CD4-positive, alpha-beta memory T cell (primary cell): ENCODE data around the gene PRPF18. TPM values are rescaled to one million over a fixed set of nuclear protein-coding genes. Genes with fewer than 3 reads are reported as not detected.

ENCODE experiments used
- CTCF ChIA-PET: fragments of 350-600 bp; sonication (Branson Sonifier 250); formaldehyde crosslinking; loops from one replicate; lab custom pipeline; 2021; ENCODE audit warnings: inconsistent platforms; ENCODE audit not compliant: partially characterized antibody; lab: Charles Lee
- POLR2A ChIA-PET: fragments of 350-600 bp; sonication (Branson Sonifier 250); formaldehyde crosslinking; loops from one replicate; lab custom pipeline; 2021; ENCODE audit not compliant: partially characterized antibody; lab: Charles Lee
- DNase-seq, 5 donors: peaks; one replicate each; pipeline versions ENCODE4 v3.0.0 to v3.0.0-alpha.2; 2020 to 2022; ENCODE audit warnings: mixed read lengths in 1 of 5
- H3K27ac ChIP-seq: one replicate; pipeline ENCODE4 v1.7.0; 2013; ENCODE audit warnings: low read depth, low read length
- H3K27me3 ChIP-seq: 2 replicates; pipeline ENCODE4 v1.7.0; 2013; ENCODE audit warnings: mild to moderate bottlenecking, low read length, moderate library complexity; ENCODE audit not compliant: insufficient read depth
- H3K36me3 ChIP-seq: 2 replicates; pipeline ENCODE4 v1.7.0; 2013; ENCODE audit warnings: mild to moderate bottlenecking, low read length, moderate library complexity; ENCODE audit not compliant: insufficient read depth
- H3K4me1 ChIP-seq: 2 replicates; pipeline ENCODE4 v1.7.0; 2013; ENCODE audit warnings: mild to moderate bottlenecking, low read length, moderate library complexity; ENCODE audit not compliant: insufficient read depth
- H3K4me3 ChIP-seq, 2 donors: one replicate each; pipeline ENCODE4 v1.7.0; 2013; ENCODE audit warnings: low read length in 2 of 2, mild to moderate bottlenecking in 1 of 2
- H3K9me3 ChIP-seq, 2 donors: one replicate each; pipeline ENCODE4 v1.7.0; 2013; ENCODE audit warnings: low read length in 2 of 2, control low read depth in 1 of 2; ENCODE audit not compliant: control insufficient read depth in 1 of 2
- H3K27ac Mint-ChIP-seq, 7 donors: one replicate each; pipeline ENCODE4 v1.8.0; 2020 to 2021; ENCODE audit warnings: mixed read lengths in 7 of 7, mild to moderate bottlenecking in 6 of 7, inconsistent platforms in 3 of 7, moderate library complexity in 3 of 7
- H3K27me3 Mint-ChIP-seq, 2 donors: one replicate each; pipeline ENCODE4 v1.8.0; 2020 to 2021; ENCODE audit warnings: mixed read lengths in 2 of 2
- H3K36me3 Mint-ChIP-seq, 2 donors: one replicate each; pipeline ENCODE4 v1.8.0; 2020 to 2021; ENCODE audit warnings: mixed read lengths in 2 of 2, inconsistent platforms in 1 of 2, mild to moderate bottlenecking in 1 of 2
- H3K4me1 Mint-ChIP-seq, 4 donors: one replicate each; pipeline ENCODE4 v1.8.0; 2020 to 2021; ENCODE audit warnings: mixed read lengths in 4 of 4, mild to moderate bottlenecking in 1 of 4
- H3K4me3 Mint-ChIP-seq, 8 donors: one replicate each; pipeline ENCODE4 v1.8.0; 2020 to 2021; ENCODE audit warnings: mixed read lengths in 8 of 8, mild to moderate bottlenecking in 7 of 8, moderate library complexity in 6 of 8, inconsistent platforms in 3 of 8
- H3K9me3 Mint-ChIP-seq, 8 donors: one replicate each; pipeline ENCODE4 v1.8.0; 2020 to 2021; ENCODE audit warnings: mixed read lengths in 8 of 8, mild to moderate bottlenecking in 5 of 8, inconsistent platforms in 3 of 8, moderate library complexity in 1 of 8
- intact Hi-C: fragments of 100-400 bp; cut with micrococcal nuclease; formaldehyde crosslinking; loops from one replicate; pipeline ENCODE4 v1.15.1; 2023
- polyA plus RNA-seq, 2 donors: library from polyadenylated mRNA; unstranded; fragments of 300-500 nt; fragmentation: Illumina TruSeq; gene quantifications; one replicate each; pipeline ENCODE4 v1.2.3, GENCODE V29; 2021
- total RNA-seq, 2 experiments: library from RNA; stranded (reverse); gene quantifications; one replicate each; pipeline ENCODE4 v1.2.3, GENCODE V29; 2021

PRPF18 gene
- total and polyA plus RNA-seq, 4 experiments from 2014 or later = 30.3 to 63.7 (median 36.6) TPM

- POLR2A ChIA-PET = no interaction called here
- Histone ChIP-seq H3K4me3 (no peak overlapping the region), H3K9me3 (no peaks in the 10 kb centered on the region), H3K36me3 (peaks cover 21% of the 10 kb centered on the region), H3K27me3 (no peaks in the 10 kb centered on the region), H3K4me1 (no peaks in the 10 kb centered on the region), H3K27ac (no peak overlapping the region)
- intact Hi-C loops = no loop called here
- H3K27ac Mint-ChIP-seq = no peak overlapping the region
- H3K36me3 Mint-ChIP-seq = peaks cover 58 to 61% of the 10 kb centered on the region in 2 donors
- H3K9me3 Mint-ChIP-seq = peaks cover 0 to 2% (median 0%) of the 10 kb centered on the region in 8 donors
- CTCF ChIA-PET = no interaction called here
- H3K4me1 Mint-ChIP-seq = peaks cover 0 to 2% (median 0%) of the 10 kb centered on the region in 4 donors
- DNase-seq = no peak
- no peak overlapping the region for H3K4me3 Mint-ChIP-seq
- no peaks in the 10 kb centered on the region for H3K27me3 Mint-ChIP-seq
These were observed 43.5 kb downstream of the PRPF18 start for GRCh38 chr10:13630231-13630630.

GRCh38 chr10:13631594-13631993, 44.8 kb downstream of the PRPF18 start:
- peaks cover 0 to 2% (median 0%) of the 10 kb centered on the region in 4 donors for H3K4me1 Mint-ChIP-seq
- no peaks in the 10 kb centered on the region for H3K4me1 ChIP-seq
- intact Hi-C loops = no loop called here
- no peaks in the 10 kb centered on the region for H3K27me3 ChIP-seq
- no peak overlapping the region for H3K4me3 ChIP-seq
- H3K9me3 ChIP-seq = no peaks in the 10 kb centered on the region
- DNase-seq = no peak
- CTCF ChIA-PET = no interaction called here
- H3K9me3 Mint-ChIP-seq = peaks cover 0 to 2% (median 0%) of the 10 kb centered on the region in 8 donors
- peaks cover 21% of the 10 kb centered on the region for H3K36me3 ChIP-seq
- no peak overlapping the region for H3K4me3 Mint-ChIP-seq
- no peak overlapping the region for H3K27ac ChIP-seq
- no peak overlapping the region for H3K27ac Mint-ChIP-seq
- POLR2A ChIA-PET = no interaction called here
- H3K36me3 Mint-ChIP-seq = peaks cover 66 to 70% of the 10 kb centered on the region in 2 donors
- H3K27me3 Mint-ChIP-seq = no peaks in the 10 kb centered on the region

DNA sequence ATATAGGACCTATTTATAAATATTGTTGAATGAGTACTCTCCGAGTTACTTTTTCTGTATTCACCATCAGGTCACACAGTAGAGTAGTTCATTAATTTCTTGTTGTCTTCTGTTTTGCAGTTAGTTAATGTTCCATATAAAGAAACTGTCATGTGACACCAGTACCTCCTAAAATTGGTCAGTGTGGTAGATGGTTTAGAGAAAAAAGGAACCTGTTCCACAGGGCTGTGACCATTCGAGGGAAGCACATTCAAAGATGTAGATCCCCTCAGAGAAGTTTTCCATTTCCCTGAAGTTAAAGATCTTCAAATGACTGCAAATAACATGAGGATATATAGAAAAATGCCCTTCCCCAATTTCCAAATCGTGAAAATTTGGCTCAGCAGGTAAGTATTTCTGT, 45.7 kb downstream of the PRPF18 start:
- Histone ChIP-seq H3K4me3 (no peak overlapping the region), H3K9me3 (no peaks in the 10 kb centered on the region), H3K27me3 (no peaks in the 10 kb centered on the region), H3K36me3 (peaks cover 21% of the 10 kb centered on the region), H3K4me1 (no peaks in the 10 kb centered on the region), H3K27ac (no peak overlapping the region)
- no peak overlapping the region for H3K4me3 Mint-ChIP-seq
- peaks cover 72 to 76% of the 10 kb centered on the region in 2 donors for H3K36me3 Mint-ChIP-seq
- ChIA-PET POLR2A (no interaction called here), CTCF (no interaction called here)
- H3K27ac Mint-ChIP-seq = no peak overlapping the region
- intact Hi-C loops = no loop called here
- DNase-seq = no peak
- no peaks in the 10 kb centered on the region for H3K27me3 Mint-ChIP-seq
- H3K9me3 Mint-ChIP-seq = peaks cover 0 to 2% (median 0%) of the 10 kb centered on the region in 8 donors
- H3K4me1 Mint-ChIP-seq = peaks cover 0 to 2% (median 0%) of the 10 kb centered on the region in 4 donors

DNA sequence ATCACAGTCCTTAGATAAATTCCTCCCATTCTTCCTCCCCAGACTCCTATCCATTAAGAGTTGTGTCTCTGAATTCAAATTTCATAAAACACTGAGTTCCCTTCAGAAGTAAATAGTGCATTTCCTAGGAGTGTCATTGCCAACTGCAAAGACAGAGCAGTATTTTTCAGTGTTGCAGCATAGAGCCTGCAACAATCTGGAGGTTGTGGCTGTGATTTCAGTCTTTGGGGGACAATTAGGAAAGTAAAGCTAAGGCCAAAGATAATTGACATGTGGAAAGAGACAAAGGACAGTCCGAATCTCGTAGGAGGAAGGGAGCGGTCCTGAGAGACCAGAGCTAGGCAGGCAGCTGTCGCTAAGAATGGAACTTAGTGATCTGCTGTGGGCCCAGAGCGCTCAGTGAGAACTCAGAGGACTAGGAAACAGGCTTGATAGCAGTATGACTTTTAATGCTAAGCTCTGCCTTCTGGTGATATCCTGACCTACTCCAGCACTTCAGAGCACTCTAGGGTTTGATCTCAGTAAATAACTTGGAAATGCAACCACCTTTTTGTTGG, 46.2 kb downstream of the PRPF18 start:
- Mint-ChIP-seq H3K36me3 (peaks cover 77 to 81% of the 10 kb centered on the region in 2 donors), H3K4me1 (peaks cover 0 to 2% (median 0%) of the 10 kb centered on the region in 4 donors), H3K4me3 (no peak overlapping the region), H3K9me3 (peaks cover 0 to 2% (median 0%) of the 10 kb centered on the region in 8 donors), H3K27me3 (no peaks in the 10 kb centered on the region), H3K27ac (no peak overlapping the region)
- ChIA-PET CTCF (no interaction called here), POLR2A (no interaction called here)
- Histone ChIP-seq H3K4me1 (no peaks in the 10 kb centered on the region), H3K4me3 (no peak overlapping the region), H3K9me3 (no peaks in the 10 kb centered on the region), H3K27me3 (no peaks in the 10 kb centered on the region), H3K36me3 (peaks cover 21% of the 10 kb centered on the region), H3K27ac (no peak overlapping the region)
- no peak for DNase-seq
- intact Hi-C loops = no loop called here

GRCh38 chr10:13633689-13634088, 46.9 kb downstream of the PRPF18 start:
- Histone ChIP-seq H3K27me3 (no peaks in the 10 kb centered on the region), H3K27ac (no peak overlapping the region), H3K4me3 (no peak overlapping the region), H3K9me3 (no peaks in the 10 kb centered on the region), H3K36me3 (peaks cover 25% of the 10 kb centered on the region), H3K4me1 (no peaks in the 10 kb centered on the region)
- Mint-ChIP-seq H3K4me3 (no peak overlapping the region), H3K36me3 (peaks cover 81 to 85% of the 10 kb centered on the region in 2 donors), H3K4me1 (peaks cover 0 to 2% (median 0%) of the 10 kb centered on the region in 4 donors), H3K27ac (no peak overlapping the region), H3K9me3 (peaks cover 0 to 2% (median 0%) of the 10 kb centered on the region in 8 donors), H3K27me3 (no peaks in the 10 kb centered on the region)
- intact Hi-C loops = no loop called here
- no peak for DNase-seq
- POLR2A ChIA-PET = no interaction called here
- CTCF ChIA-PET = no interaction called here

DNA sequence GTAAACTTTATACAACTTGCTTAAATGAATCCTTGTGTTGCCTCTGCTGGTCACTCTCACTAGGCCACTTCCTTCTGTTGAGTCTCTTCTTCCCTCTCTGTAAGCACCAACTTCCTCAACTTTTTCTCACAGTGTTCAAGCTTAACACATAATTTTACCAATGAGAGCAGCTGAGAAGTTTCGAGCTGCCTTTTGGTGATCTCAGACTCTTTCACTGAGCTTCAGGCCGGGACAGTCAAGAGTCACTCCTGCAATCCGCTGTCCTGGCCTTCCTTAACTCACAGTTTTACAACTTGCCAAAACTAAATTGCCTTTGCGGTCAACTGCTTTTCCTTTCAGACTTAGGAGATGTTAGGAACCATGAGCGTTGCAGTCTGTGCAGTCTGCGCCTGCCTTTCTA, 47.4 kb downstream of the PRPF18 start:
- H3K9me3 Mint-ChIP-seq = peaks cover 0 to 2% (median 0%) of the 10 kb centered on the region in 8 donors
- H3K27me3 Mint-ChIP-seq = no peaks in the 10 kb centered on the region
- Histone ChIP-seq H3K27ac (no peak overlapping the region), H3K9me3 (no peaks in the 10 kb centered on the region), H3K4me3 (no peak overlapping the region), H3K4me1 (no peaks in the 10 kb centered on the region), H3K36me3 (peaks cover 30% of the 10 kb centered on the region), H3K27me3 (no peaks in the 10 kb centered on the region)
- H3K4me3 Mint-ChIP-seq = no peak overlapping the region
- peaks cover 82 to 85% of the 10 kb centered on the region in 2 donors for H3K36me3 Mint-ChIP-seq
- intact Hi-C loops = no loop called here
- ChIA-PET CTCF (no interaction called here), POLR2A (no interaction called here)
- H3K27ac Mint-ChIP-seq = no peak overlapping the region
- peaks cover 0 to 2% (median 0%) of the 10 kb centered on the region in 4 donors for H3K4me1 Mint-ChIP-seq
- DNase-seq = no peak

- CTCF ChIA-PET = no interaction called here
- POLR2A ChIA-PET = no interaction called here
- peaks cover 83 to 87% of the 10 kb centered on the region in 2 donors for H3K36me3 Mint-ChIP-seq
These were observed 50.0 kb downstream of the PRPF18 start for GRCh38 chr10:13636776-13637175.

More at GRCh38 chr10:13636776-13637175, 50.0 kb downstream of the PRPF18 start:
- Histone ChIP-seq H3K36me3 (peaks cover 15% of the 10 kb centered on the region), H3K27ac (no peak overlapping the region), H3K4me3 (no peak overlapping the region), H3K27me3 (no peaks in the 10 kb centered on the region), H3K4me1 (no peaks in the 10 kb centered on the region), H3K9me3 (peaks cover 0 to 7% of the 10 kb centered on the region in 2 donors)
- no peak for DNase-seq
- peaks cover 7 to 18% (median 15%) of the 10 kb centered on the region in 8 donors for H3K9me3 Mint-ChIP-seq
- H3K4me3 Mint-ChIP-seq = no peak overlapping the region
- no peaks in the 10 kb centered on the region for H3K27me3 Mint-ChIP-seq
- H3K4me1 Mint-ChIP-seq = peaks cover 0 to 2% (median 0%) of the 10 kb centered on the region in 4 donors
- intact Hi-C loops = no loop called here
- no peak overlapping the region for H3K27ac Mint-ChIP-seq
